ENCODE data around the gene SND1. TPM values are rescaled to one million over a fixed set of nuclear protein-coding genes. Genes with fewer than 3 reads are reported as not detected.

The SND1 gene
- total and polyA plus RNA-seq, 2 donors (not counting 3 experiments of a cell fraction or from before 2014, with no cell fraction given) = 116 to 249 TPM

- intact Hi-C loops (cut with micrococcal nuclease) = no loop called here
- dilution Hi-C loops (cut with MboI; ENCODE audit: extremely low pct_ligation_motif_present, low sequenced_read_pairs) = no loop called here
- Histone ChIP-seq H4K20me1 (replicated peaks; ENCODE audit: control insufficient read depth, extremely low read depth, insufficient read depth, low read length) (peaks cover 9% of the 10 kb centered on the region), H3K27ac (ENCODE audit: insufficient read depth, low read depth, low read length) (no peak overlapping the region), H3K9me1 (replicated peaks; ENCODE audit: control insufficient read depth, extremely low read depth, insufficient read depth, low read length) (no peaks in the 10 kb centered on the region), H3K36me3 (ENCODE audit: control insufficient read depth in 2 of 2, extremely low read depth in 1 of 2, insufficient read depth in 2 of 2, low read length in 2 of 2) (peaks cover 2 to 6% of the 10 kb centered on the region in 2 experiments), H3K9me3 (replicated peaks; ENCODE audit: control insufficient read depth, insufficient read depth, low read length) (no peaks in the 10 kb centered on the region), H3K9ac (replicated peaks; ENCODE audit: extremely low read depth, insufficient read depth, low read length) (no peak overlapping the region), H3K4me2 (ENCODE audit: insufficient read depth, low read length) (no peak overlapping the region), H3K27me3 (ENCODE audit: control insufficient read depth in 2 of 2, insufficient read depth in 2 of 2, low read length in 2 of 2) (no peaks in the 10 kb centered on the region), H3K4me1 (ENCODE audit: control insufficient read depth, extremely low read depth, insufficient read depth, low read length) (no peaks in the 10 kb centered on the region), H3K79me2 (ENCODE audit: control insufficient read depth, insufficient read depth, low read length) (peaks cover 62% of the 10 kb centered on the region), H2AFZ (ENCODE audit: low read depth, low read length) (no peak overlapping the region), H3K4me3 (replicated peaks in 1 of 3; ENCODE audit: insufficient read depth in 1 of 3, low read depth in 1 of 3, low read length in 3 of 3) (no peak overlapping the region)
- TF ChIP-seq JUN (IDR thresholded peaks at IDR 0.05; ENCODE audit: borderline replicate concordance, insufficient read depth, insufficient read length, low read depth) (no peak), POLR2A (IDR thresholded peaks at IDR 0.05; ENCODE audit: low read depth, low read length) (no peak), POLR2AphosphoS5 (IDR thresholded peaks at IDR 0.05; ENCODE audit: insufficient read depth, low read depth, low read length) (no peak), FOS (IDR thresholded peaks at IDR 0.05; ENCODE audit: borderline replicate concordance, insufficient read depth, low read length) (no peak), GATA2 (IDR thresholded peaks at IDR 0.05; ENCODE audit: insufficient read depth, insufficient read length, low read depth, low read length) (no peak), MYC (IDR thresholded peaks at IDR 0.05; ENCODE audit: low read depth, low read length) (no peak), EZH2 (IDR thresholded peaks at IDR 0.05; ENCODE audit: borderline replicate concordance, low read depth, low read length, severe bottlenecking) (no peak)
- TF ChIP-seq, protein P1, sequence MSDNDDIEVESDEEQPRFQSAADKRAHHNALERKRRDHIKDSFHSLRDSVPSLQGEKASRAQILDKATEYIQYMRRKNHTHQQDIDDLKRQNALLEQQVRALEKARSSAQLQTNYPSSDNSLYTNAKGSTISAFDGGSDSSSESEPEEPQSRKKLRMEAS (IDR thresholded peaks at IDR 0.05; ENCODE audit: insufficient read depth, insufficient read length) = no peak
- TF ChIP-seq, protein P2, sequence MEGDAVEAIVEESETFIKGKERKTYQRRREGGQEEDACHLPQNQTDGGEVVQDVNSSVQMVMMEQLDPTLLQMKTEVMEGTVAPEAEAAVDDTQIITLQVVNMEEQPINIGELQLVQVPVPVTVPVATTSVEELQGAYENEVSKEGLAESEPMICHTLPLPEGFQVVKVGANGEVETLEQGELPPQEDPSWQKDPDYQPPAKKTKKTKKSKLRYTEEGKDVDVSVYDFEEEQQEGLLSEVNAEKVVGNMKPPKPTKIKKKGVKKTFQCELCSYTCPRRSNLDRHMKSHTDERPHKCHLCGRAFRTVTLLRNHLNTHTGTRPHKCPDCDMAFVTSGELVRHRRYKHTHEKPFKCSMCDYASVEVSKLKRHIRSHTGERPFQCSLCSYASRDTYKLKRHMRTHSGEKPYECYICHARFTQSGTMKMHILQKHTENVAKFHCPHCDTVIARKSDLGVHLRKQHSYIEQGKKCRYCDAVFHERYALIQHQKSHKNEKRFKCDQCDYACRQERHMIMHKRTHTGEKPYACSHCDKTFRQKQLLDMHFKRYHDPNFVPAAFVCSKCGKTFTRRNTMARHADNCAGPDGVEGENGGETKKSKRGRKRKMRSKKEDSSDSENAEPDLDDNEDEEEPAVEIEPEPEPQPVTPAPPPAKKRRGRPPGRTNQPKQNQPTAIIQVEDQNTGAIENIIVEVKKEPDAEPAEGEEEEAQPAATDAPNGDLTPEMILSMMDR (IDR thresholded peaks at IDR 0.05; ENCODE audit: extremely low read depth in 1 of 2, insufficient read depth in 1 of 2, low read depth in 1 of 2, low read length in 2 of 2) = no peak
- no peak for DNase-seq (ENCODE audit: low read depth, low spot score)
- CTCF ChIA-PET = no interaction called here
- POLR2A ChIA-PET = no interaction called here
- BruUV-seq (replicated peaks) = no TSS peak
- FAIRE-seq = no peak
These were observed 86.9 kb downstream of the SND1 start for GRCh38 chr7:127738859-127739258.

Measured in endothelial cell of umbilical vein (primary cell).